ENCODE results near the gene WDR18. TPM values are rescaled to one million over a fixed set of nuclear protein-coding genes. Genes with fewer than 3 reads are reported as not detected.
A peak's percentile ranks its signal among the peaks of the same experiment; 100 is the strongest.

WDR18 gene
- polyA plus RNA-seq, 1 donor from 2014 or later = 64.9 TPM

DNA sequence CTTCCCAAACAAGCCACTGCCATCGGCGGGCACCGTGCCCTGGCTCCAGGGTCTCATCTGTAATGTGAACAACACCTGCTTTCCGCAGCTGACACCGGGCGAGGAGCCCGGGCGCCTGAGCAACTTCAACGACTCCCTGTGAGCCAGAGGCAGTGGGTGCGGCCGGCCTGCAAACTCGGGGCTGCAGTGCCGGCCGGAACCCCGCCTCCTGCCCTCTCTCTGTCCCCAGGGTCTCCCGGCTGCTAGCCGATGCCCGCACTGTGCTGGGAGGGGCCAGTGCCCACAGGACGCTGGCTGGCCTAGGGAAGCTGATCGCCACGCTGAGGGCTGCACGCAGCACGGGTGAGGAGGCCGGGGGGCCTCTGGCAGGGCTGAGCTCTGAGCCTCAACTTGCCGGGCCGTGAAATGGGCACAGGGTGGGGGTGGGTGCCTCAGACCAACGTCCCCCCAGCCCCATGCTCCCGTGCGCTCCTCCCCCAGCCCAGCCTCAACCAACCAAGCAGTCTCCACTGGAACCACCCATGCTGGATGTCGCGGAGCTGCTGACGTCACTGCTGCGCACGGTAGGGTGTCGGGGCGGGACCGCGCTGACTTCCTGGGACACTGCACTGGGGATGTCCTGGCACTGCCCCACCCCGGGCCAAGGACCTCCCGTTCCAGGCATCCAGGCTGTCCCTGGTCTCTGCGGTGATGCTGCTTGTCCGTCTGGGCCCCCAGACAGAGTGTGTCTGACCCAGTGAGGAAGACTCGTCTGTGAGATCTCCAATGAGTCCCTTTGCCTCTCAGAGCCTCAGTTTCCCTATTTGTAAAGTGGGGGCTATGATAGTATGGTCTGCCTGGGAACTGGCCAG, 57.9 kb downstream of the WDR18 start:
- H3K9me3 ChIP-seq (ENCODE audit: low read length) = no peaks in the 10 kb centered on the region
- TF ChIP-seq TAF1 (IDR thresholded peaks at IDR 0.05; ENCODE audit: low read depth) (no peak), EP300 (conservative IDR thresholded peaks at IDR 0.05; ENCODE audit: poor library complexity, severe bottlenecking) (no peak)
- H3K4me3 ChIP-seq (ENCODE audit: low read length) = peak overlapping the region; percentile 81
- H3K4me2 ChIP-seq (ENCODE audit: low read length) = no peak overlapping the region
- H3K27ac ChIP-seq (ENCODE audit: low read length) = no peak overlapping the region
- no peaks in the 10 kb centered on the region for H3K36me3 ChIP-seq (ENCODE audit: insufficient read depth, low read length)
- no peak overlapping the region for H3K9ac ChIP-seq (ENCODE audit: low read length)
- H2AFZ ChIP-seq (ENCODE audit: low read depth, low read length) = no peak overlapping the region
- no peaks in the 10 kb centered on the region for H3F3A ChIP-seq (ENCODE audit: insufficient read depth, low read length, poor library complexity, severe bottlenecking)
- H3K9me2 ChIP-seq (ENCODE audit: insufficient read depth, low read length) = no peaks in the 10 kb centered on the region
- no peaks in the 10 kb centered on the region for H3K27me3 ChIP-seq (ENCODE audit: insufficient read depth, low read depth, low read length)
- no peaks in the 10 kb centered on the region for H3K79me2 ChIP-seq (replicated peaks; ENCODE audit: insufficient read depth, low read length)
- no peaks in the 10 kb centered on the region for H4K20me1 ChIP-seq (ENCODE audit: insufficient read depth)

- Histone ChIP-seq H3F3A (ENCODE audit: insufficient read depth, low read length, poor library complexity, severe bottlenecking) (no peaks in the 10 kb centered on the region), H4K20me1 (ENCODE audit: insufficient read depth) (no peaks in the 10 kb centered on the region), H3K27ac (ENCODE audit: low read length) (no peak overlapping the region), H3K4me2 (ENCODE audit: low read length) (no peak overlapping the region), H3K9ac (ENCODE audit: low read length) (no peak overlapping the region), H3K36me3 (ENCODE audit: insufficient read depth, low read length) (no peaks in the 10 kb centered on the region), H3K9me2 (ENCODE audit: insufficient read depth, low read length) (no peaks in the 10 kb centered on the region), H3K27me3 (ENCODE audit: insufficient read depth, low read depth, low read length) (no peaks in the 10 kb centered on the region), H2AFZ (ENCODE audit: low read depth, low read length) (no peak overlapping the region), H3K9me3 (ENCODE audit: low read length) (no peaks in the 10 kb centered on the region), H3K79me2 (replicated peaks; ENCODE audit: insufficient read depth, low read length) (no peaks in the 10 kb centered on the region), H3K4me3 (ENCODE audit: low read length) (no peak overlapping the region)
- no peak for TF ChIP-seq MXI1 (conservative IDR thresholded peaks at IDR 0.05; ENCODE audit: poor library complexity, severe bottlenecking)
These were observed 58.8 kb downstream of the WDR18 start for GRCh38 chr19:1042689-1043511.

Small RNA genes lying within 50 kb of the gene (small RNA-seq; reads per million reads assigned to genes)
- gene RNU6-2 = 0.82 to 121 (median 17.2) reads per million in 3 experiments

Other genes with a start within 250 kb of the WDR18 start
- gene MISP, start 233.2 kb upstream of the WDR18 start, polyA plus RNA-seq = 0.24 and 0.98 TPM in 2 replicates
- 27.3 and 39.0 TPM in 2 replicates for gene PTBP1, start 186.9 kb upstream of the WDR18 start, polyA plus RNA-seq
- gene PLPPR3, start 162.4 kb upstream of the WDR18 start, polyA plus RNA-seq = 239 and 275 TPM in 2 replicates
- 1.0 and 1.1 TPM in 2 replicates for gene AZU1, start 156.5 kb upstream of the WDR18 start, polyA plus RNA-seq
- 0.54 TPM in 1 of 2 replicates, not detected in the other for gene PRTN3, start 143.3 kb upstream of the WDR18 start, polyA plus RNA-seq
- not detected in 2 replicates for gene ELANE, start 132.0 kb upstream of the WDR18 start, polyA plus RNA-seq
- 3.8 and 5.3 TPM in 2 replicates for gene CFD, start 124.7 kb upstream of the WDR18 start, polyA plus RNA-seq
- gene MED16, start 91.2 kb upstream of the WDR18 start, polyA plus RNA-seq = 13.3 and 17.0 TPM in 2 replicates
- gene RNU6-9, start 90.9 kb upstream of the WDR18 start, polyA plus RNA-seq = not detected in 2 replicates
- gene R3HDM4, start 71.1 kb upstream of the WDR18 start, polyA plus RNA-seq = 51.2 and 71.8 TPM in 2 replicates
- gene KISS1R, start 67.0 kb upstream of the WDR18 start, polyA plus RNA-seq = 0.76 and 5.4 TPM in 2 replicates
- gene ARID3A, start 58.3 kb upstream of the WDR18 start, polyA plus RNA-seq = 5.7 and 11.4 TPM in 2 replicates
- 0.46 and 5.0 TPM in 2 replicates for gene GRIN3B, start 16.1 kb downstream of the WDR18 start, polyA plus RNA-seq
- 176 and 208 TPM in 2 replicates for gene TMEM259, start 36.8 kb downstream of the WDR18 start, polyA plus RNA-seq
- not detected in 2 replicates for gene RNU6-2, start 37.2 kb downstream of the WDR18 start, polyA plus RNA-seq
- gene CNN2, start 42.3 kb downstream of the WDR18 start, polyA plus RNA-seq = 42.8 and 45.3 TPM in 2 replicates
- 51.8 and 75.2 TPM in 2 replicates for gene ABCA7, start 55.8 kb downstream of the WDR18 start, polyA plus RNA-seq
- 2.8 and 3.3 TPM in 2 replicates for gene ARHGAP45, start 82.8 kb downstream of the WDR18 start, polyA plus RNA-seq
- 168 and 172 TPM in 2 replicates for gene POLR2E, start 111.0 kb downstream of the WDR18 start, polyA plus RNA-seq
- 713 and 812 TPM in 2 replicates for gene GPX4, start 119.6 kb downstream of the WDR18 start, polyA plus RNA-seq
- 4.8 and 5.2 TPM in 2 replicates for gene SBNO2, start 189.9 kb downstream of the WDR18 start, polyA plus RNA-seq
- gene STK11, start 221.4 kb downstream of the WDR18 start, polyA plus RNA-seq = 51.6 and 62.5 TPM in 2 replicates